Testis (tissue), 3 donors: Measurements from ENCODE around the gene TACO1. TPM values are rescaled to one million over a fixed set of nuclear protein-coding genes. Genes with fewer than 3 reads are reported as not detected.

Experiments used
- DNase-seq: peaks from one replicate; pipeline ENCODE4 v3.0.0-alpha.2; 2019
- H3K27ac ChIP-seq, 2 donors: fragments of 200-600 bp; sonication (generic); one replicate each; pipeline ENCODE4 v1.5.1; 2019
- H3K27me3 ChIP-seq: fragments of 200-600 bp; sonication (generic); one replicate; pipeline ENCODE4 v1.5.1; 2019
- H3K36me3 ChIP-seq: fragments of 200-600 bp; sonication (generic); one replicate; pipeline ENCODE4 v1.5.1; 2017; ENCODE audit warnings: low read depth; ENCODE audit errors: missing control alignments
- H3K4me1 ChIP-seq: fragments of 200-600 bp; sonication (generic); one replicate; pipeline ENCODE4 v1.5.1; 2019
- H3K4me3 ChIP-seq, 2 donors: fragments of 200-600 bp; sonication (generic); one replicate each; pipeline ENCODE4 v1.5.1; 2017 to 2019
- H3K9me3 ChIP-seq: fragments of 200-600 bp; sonication (generic); one replicate; pipeline ENCODE4 v1.5.1; 2017
- CTCF ChIP-seq, 3 experiments: fragments of 450-650 bp in 2 of 3; fragments of 200-600 bp in 1 of 3; sonication (generic) in 1 of 3; IDR thresholded peaks; one replicate each; pipeline ENCODE4 v1.5.1; 2016 to 2019; ENCODE audit warnings: antibody characterized with exemption in 3 of 3, mild to moderate bottlenecking in 2 of 3, moderate library complexity in 1 of 3
- POLR2A ChIP-seq: fragments of 450-650 bp; IDR thresholded peaks from one replicate; pipeline ENCODE4 v1.6.1; 2017; ENCODE audit warnings: antibody characterized with exemption, mild to moderate bottlenecking, moderate library complexity
- WGBS, 2 donors: methylation state at CpG; one replicate each; pipeline ENCODE4 v1.1.5; 2018; 5-methylcytosine and 5-hydroxymethylcytosine counted together
- intact Hi-C: fragments of 100-400 bp; cut with DNase I; formaldehyde crosslinking; loops from one replicate; pipeline ENCODE4 v1.15.1; 2023; ENCODE audit warnings: low total_unique reads
- polyA plus RNA-seq: library from polyadenylated mRNA; stranded (reverse); fragments of 350-450 nt; fragmentation: Illumina TruSeq; extraction: RNeasy Lipid Tissue Mini Kit (QIAGEN cat#74804); gene quantifications from one replicate; pipeline ENCODE4 v1.2.3, GENCODE V29; 2014; ENCODE audit warnings: low read depth, low replicate concordance; ENCODE audit not compliant: insufficient read depth
- total RNA-seq, 2 donors: library from RNA; depleted of rRNA; stranded (reverse); fragments of >200 nt; gene quantifications; one replicate each; pipeline ENCODE4 v1.2.3, GENCODE V29; 2016

Gene TACO1
- total and polyA plus RNA-seq, 3 donors from 2014 or later = 19.2 to 28.0 (median 22.3) TPM

GRCh38 chr17:63624531-63624880 is 23.8 kb downstream of the TACO1 start:
- TF ChIP-seq POLR2A = no peak
- no peak for TF ChIP-seq CTCF (IDR thresholded peaks at IDR 0.05)
- WGBS, 2 donors = 62 to 79% methylated on average over 1 of the region's 1 CpG
- intact Hi-C loops = loop anchor here (10.0 kb wide), 1 partner anchor 190 kb away; no protein-coding TSS in a partner anchor
- no peak for DNase-seq
- Histone ChIP-seq H3K4me1 (peaks cover 5% of the 10 kb centered on the region), H3K36me3 (no peaks in the 10 kb centered on the region), H3K27me3 (no peaks in the 10 kb centered on the region), H3K4me3 (no peak overlapping the region), H3K9me3 (no peaks in the 10 kb centered on the region), H3K27ac (no peak overlapping the region)

- Histone ChIP-seq H3K9me3 (no peaks in the 10 kb centered on the region), H3K36me3 (no peaks in the 10 kb centered on the region), H3K27ac (no peak overlapping the region), H3K27me3 (no peaks in the 10 kb centered on the region), H3K4me3 (no peak overlapping the region), H3K4me1 (peaks cover 5% of the 10 kb centered on the region)
- no peak for DNase-seq
- 53 to 58% methylated on average over 4 of the region's 4 CpGs for WGBS, 2 donors
- intact Hi-C loops = loop anchor here (10.0 kb wide), 1 partner anchor 188 kb away; no protein-coding TSS in a partner anchor
- TF ChIP-seq POLR2A (no peak), CTCF (IDR thresholded peaks at IDR 0.05) (no peak)
Measured at GRCh38 chr17:63626551-63627180, 26.0 kb downstream of the TACO1 start.

DNA sequence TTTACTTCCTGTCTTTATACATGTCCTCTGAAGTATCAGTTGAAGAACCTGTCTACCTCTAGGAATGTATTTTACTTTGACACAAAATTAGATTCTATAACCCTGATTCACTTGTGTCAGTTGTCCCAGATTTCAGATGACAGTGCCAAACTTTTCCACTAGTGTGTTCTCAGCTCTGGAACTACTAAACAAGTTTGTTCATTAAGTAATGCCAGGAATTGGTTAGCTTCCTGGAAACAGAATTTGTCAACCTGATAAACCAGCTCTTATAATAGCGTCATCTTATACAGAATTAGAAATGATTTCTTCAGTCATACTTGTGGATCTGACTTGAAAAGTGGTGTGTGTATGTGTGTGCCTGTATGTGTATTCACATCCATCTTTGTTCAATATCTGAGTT is 28.9 kb downstream of the TACO1 start:
- H3K36me3 ChIP-seq = no peaks in the 10 kb centered on the region
- DNase-seq = no peak
- no peaks in the 10 kb centered on the region for H3K27me3 ChIP-seq
- intact Hi-C loops = loop anchor here (10.0 kb wide), 1 partner anchor 185 kb away; no protein-coding TSS in a partner anchor
- no peak overlapping the region for H3K27ac ChIP-seq
- WGBS, 2 donors = 65 to 68% methylated on average over 1 of the region's 1 CpG
- peaks cover 9% of the 10 kb centered on the region for H3K4me1 ChIP-seq
- TF ChIP-seq CTCF (IDR thresholded peaks at IDR 0.05) = no peak
- no peak for TF ChIP-seq POLR2A
- H3K9me3 ChIP-seq = no peaks in the 10 kb centered on the region
- H3K4me3 ChIP-seq = no peak overlapping the region

GRCh38 chr17:63631062-63631461 is 30.4 kb downstream of the TACO1 start:
- peaks cover 18% of the 10 kb centered on the region for H3K4me1 ChIP-seq
- TF ChIP-seq POLR2A (no peak), CTCF (IDR thresholded peaks at IDR 0.05) (no peak)
- DNase-seq = no peak
- no peak overlapping the region for H3K4me3 ChIP-seq
- H3K36me3 ChIP-seq = no peaks in the 10 kb centered on the region
- intact Hi-C loops = no loop called here
- WGBS, 2 donors = 75 to 82% methylated on average over 3 of the region's 3 CpGs
- no peak overlapping the region for H3K27ac ChIP-seq
- no peaks in the 10 kb centered on the region for H3K27me3 ChIP-seq
- no peaks in the 10 kb centered on the region for H3K9me3 ChIP-seq

- TF ChIP-seq CTCF (IDR thresholded peaks at IDR 0.05) (no peak), POLR2A (no peak)
- DNase-seq = no peak
- H3K27ac ChIP-seq = no peak overlapping the region
- no peaks in the 10 kb centered on the region for H3K36me3 ChIP-seq
- 88 to 92% methylated on average over 1 of the region's 1 CpG for WGBS, 2 donors
- H3K27me3 ChIP-seq = no peaks in the 10 kb centered on the region
- no peaks in the 10 kb centered on the region for H3K9me3 ChIP-seq
- peaks cover 20% of the 10 kb centered on the region for H3K4me1 ChIP-seq
- no peak overlapping the region for H3K4me3 ChIP-seq
- intact Hi-C loops = no loop called here
Measured at GRCh38 chr17:63631626-63632025, 30.9 kb downstream of the TACO1 start.
